GM12878 (cell line): ENCODE measurements around the gene SESTD1. TPM values are rescaled to one million over a fixed set of nuclear protein-coding genes. Genes with fewer than 3 reads are reported as not detected.

Experiments
- ASH2L ChIP-seq: fragments of 300-600, 200-600 bp; sonication (generic); IDR thresholded peaks from 2 replicates; pipeline ENCODE4 v1.6.1; 2017; ENCODE audit warnings: low read depth, mild to moderate bottlenecking, borderline replicate concordance
- ATF7 ChIP-seq: fragments of 450-650 bp; IDR thresholded peaks from 2 replicates; pipeline ENCODE4 v1.6.1; 2016; ENCODE audit warnings: low read depth, mild to moderate bottlenecking
- CBX5 ChIP-seq: sonication (generic); IDR thresholded peaks from 2 replicates; pipeline ENCODE4 v1.6.1; 2016; ENCODE audit warnings: low read depth, moderate library complexity, mild to moderate bottlenecking, inconsistent platforms
- DPF2 ChIP-seq: fragments of 450-650 bp; IDR thresholded peaks from 2 replicates; pipeline ENCODE4 v1.6.1; 2017; ENCODE audit warnings: mild to moderate bottlenecking
- EED ChIP-seq: sonication (generic); IDR thresholded peaks from 2 replicates; pipeline ENCODE4 v1.6.1; 2016; ENCODE audit warnings: antibody characterized with exemption, low read depth
- ESRRA ChIP-seq: IDR thresholded peaks from 2 replicates; pipeline ENCODE4 v1.6.1; 2012; ENCODE audit warnings: mild to moderate bottlenecking, low read length, improper control_type of control experiment
- JUND ChIP-seq: IDR thresholded peaks from 2 replicates; pipeline ENCODE4 v1.6.1; 2012; ENCODE audit warnings: low read depth, mild to moderate bottlenecking, low read length, improper control_type of control experiment, moderate library complexity
- KDM1A ChIP-seq: fragments of 200-600 bp; sonication (generic); IDR thresholded peaks from 2 replicates; pipeline ENCODE4 v1.6.1; 2016; ENCODE audit warnings: borderline replicate concordance
- KLF5 ChIP-seq: fragments of 450-650 bp; IDR thresholded peaks from 2 replicates; pipeline ENCODE4 v1.6.1; 2014; ENCODE audit warnings: mild to moderate bottlenecking; ENCODE audit not compliant: partially characterized antibody
- MEF2B ChIP-seq: fragments of 450-650 bp; IDR thresholded peaks from 2 replicates; pipeline ENCODE4 v1.6.1; 2018; ENCODE audit warnings: mild to moderate bottlenecking, moderate library complexity; ENCODE audit not compliant: partially characterized antibody, poor library complexity, severe bottlenecking
- NR2C2 ChIP-seq: IDR thresholded peaks from 2 replicates; pipeline ENCODE4 v1.6.1; 2011; ENCODE audit warnings: borderline replicate concordance, low read depth; ENCODE audit not compliant: control insufficient read depth, insufficient read length
- NR2F1 ChIP-seq: fragments of 450-650 bp; conservative IDR thresholded peaks from 2 replicates; pipeline ENCODE4 v1.6.1; 2017; ENCODE audit warnings: mild to moderate bottlenecking
- PAX5 ChIP-seq: IDR thresholded peaks from 2 replicates; pipeline ENCODE4 v1.6.1; 2011; ENCODE audit warnings: low read depth, low read length, borderline replicate concordance
- PAX8 ChIP-seq: fragments of 450-650 bp; IDR thresholded peaks from 2 replicates; pipeline ENCODE4 v1.6.1; 2017; ENCODE audit warnings: mild to moderate bottlenecking, moderate library complexity
- POLR2AphosphoS5 ChIP-seq: IDR thresholded peaks from 2 replicates; pipeline ENCODE4 v1.6.1; 2011; ENCODE audit warnings: mild to moderate bottlenecking, low read length, inconsistent platforms
- RELA ChIP-seq: fragments of 450-650 bp; IDR thresholded peaks from 2 replicates; pipeline ENCODE4 v1.8.0; 2014; ENCODE audit warnings: borderline replicate concordance; ENCODE audit not compliant: partially characterized antibody
- RFX5 ChIP-seq: IDR thresholded peaks from 2 replicates; pipeline ENCODE4 v1.6.1; 2011; ENCODE audit warnings: low read depth, low read length, improper control_type of control experiment
- SREBF2 ChIP-seq: IDR thresholded peaks from 2 replicates; pipeline ENCODE4 v1.6.1; 2012; ENCODE audit warnings: mild to moderate bottlenecking, low read length
- TARDBP ChIP-seq: IDR thresholded peaks from 2 replicates; pipeline ENCODE4 v1.6.1; 2016; ENCODE audit warnings: borderline replicate concordance
- TCF7 ChIP-seq: IDR thresholded peaks from 2 replicates; pipeline ENCODE4 v1.6.1; 2014; ENCODE audit warnings: antibody characterized with exemption, borderline replicate concordance
- WRNIP1 ChIP-seq: IDR thresholded peaks from 2 replicates; pipeline ENCODE4 v1.6.1; 2011; ENCODE audit warnings: low read depth, low read length, improper control_type of control experiment, borderline replicate concordance
- ZNF207 ChIP-seq: fragments of 450-650 bp; IDR thresholded peaks from 2 replicates; pipeline ENCODE4 v1.6.1; 2014; ENCODE audit warnings: antibody characterized with exemption, mild to moderate bottlenecking, borderline replicate concordance
- ZNF622 ChIP-seq: fragments of 450-650 bp; IDR thresholded peaks from 2 replicates; pipeline ENCODE4 v1.6.1; 2017; ENCODE audit warnings: mild to moderate bottlenecking, inconsistent platforms
- ZZZ3 ChIP-seq: IDR thresholded peaks from 2 replicates; pipeline ENCODE4 v1.6.1; 2011; ENCODE audit warnings: low read depth; ENCODE audit not compliant: control insufficient read depth, insufficient read length
- polyA plus RNA-seq, 11 experiments: library from polyadenylated mRNA; depleted of rRNA in 4 of 11; unstranded in 6 of 11; stranded (reverse) in 5 of 11; fragments of >200 nt; fragmentation: Nextera tagmentation in 4 of 11; fragmentation: Illumina TruSeq in 1 of 11; extraction: Ambion mirVana in 4 of 11; extraction: Trizol in 1 of 11; gene quantifications; 1 replicate in 1 of 11; 2 replicates in 10 of 11; pipeline versions ENCODE4 v1.2.1 to v1.2.3, GENCODE V29; 2011 to 2016; ENCODE audit warnings: inconsistent platforms in 2 of 11, missing spikeins in 2 of 11, low read depth in 1 of 11
- total RNA-seq, 4 experiments: library from RNA; depleted of rRNA in 3 of 4; stranded (reverse); fragments of >200 nt in 3 of 4; fragmentation: Illumina TruSeq in 1 of 4; extraction: Trizol in 1 of 4; gene quantifications; 2 replicates each; pipeline versions ENCODE4 v1.2.1 to v1.2.3, GENCODE V29; 2013 to 2021
- TF ChIP-seq, protein P1 (sequence below): fragments of 450-650 bp; IDR thresholded peaks from 2 replicates; pipeline ENCODE4 v1.6.1; 2014; ENCODE audit warnings: mild to moderate bottlenecking
- TF ChIP-seq, protein P2 (sequence below): IDR thresholded peaks from 2 replicates; pipeline ENCODE4 v1.6.1; 2012; ENCODE audit warnings: low read length, inconsistent platforms
- TF ChIP-seq, protein P3 (sequence below): fragments of 450-650 bp; IDR thresholded peaks from 2 replicates; pipeline ENCODE4 v1.6.1; 2017; ENCODE audit warnings: mild to moderate bottlenecking, low read depth, inconsistent platforms; ENCODE audit not compliant: poor library complexity, severe bottlenecking
- TF ChIP-seq, protein P4 (sequence below): IDR thresholded peaks from 2 replicates; pipeline ENCODE4 v1.6.1; 2012; ENCODE audit warnings: low read depth, low read length, improper control_type of control experiment

SESTD1 gene
- total and polyA plus RNA-seq, 10 of the 15 experiments (the other 5 are each of a cell fraction or from before 2014, with no cell fraction given), result 4.4 to 22.7 (median 9.5) TPM

DNA sequence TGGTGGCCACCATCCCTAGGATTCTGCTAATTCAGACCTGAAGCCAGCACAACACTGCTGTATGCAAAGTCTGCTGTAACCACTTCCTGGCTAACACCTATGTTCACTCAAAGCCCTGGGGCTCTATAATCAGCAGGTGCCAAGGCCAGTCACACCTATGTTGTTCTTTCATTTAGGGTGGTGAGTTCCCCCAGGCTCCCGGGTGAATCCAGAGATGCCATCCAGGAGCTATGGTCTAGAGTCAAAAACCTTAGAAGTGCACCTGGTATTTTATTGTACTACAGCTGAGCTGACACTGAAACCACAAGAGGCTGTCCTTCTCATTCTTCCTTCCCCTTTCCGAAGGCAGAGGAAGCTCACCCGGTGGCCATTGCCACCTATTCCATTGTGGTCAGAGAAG is 168.5 kb downstream of the SESTD1 start (continued):
- TF ChIP-seq JUND (no peak), KLF5 (no peak), TCF7 (no peak), ATF7 (peak; percentile 49; the same call in 1 of the 2 replicates), NR2F1 (peak; percentile 62), ESRRA (no peak), ZZZ3 (no peak), DPF2 (peak; percentile 93), ZNF207 (no peak), POLR2AphosphoS5 (no peak), SREBF2 (no peak), NR2C2 (no peak), PAX8 (no peak), MEF2B (peak; percentile 59), KDM1A (no peak), RFX5 (no peak), RELA (no peak), ASH2L (no peak), WRNIP1 (no peak), PAX5 (no peak), CBX5 (no peak), TARDBP (no peak), EED (peak; percentile 71; the same call in 1 of the 2 replicates), ZNF622 (no peak)
- TF ChIP-seq, protein P1, sequence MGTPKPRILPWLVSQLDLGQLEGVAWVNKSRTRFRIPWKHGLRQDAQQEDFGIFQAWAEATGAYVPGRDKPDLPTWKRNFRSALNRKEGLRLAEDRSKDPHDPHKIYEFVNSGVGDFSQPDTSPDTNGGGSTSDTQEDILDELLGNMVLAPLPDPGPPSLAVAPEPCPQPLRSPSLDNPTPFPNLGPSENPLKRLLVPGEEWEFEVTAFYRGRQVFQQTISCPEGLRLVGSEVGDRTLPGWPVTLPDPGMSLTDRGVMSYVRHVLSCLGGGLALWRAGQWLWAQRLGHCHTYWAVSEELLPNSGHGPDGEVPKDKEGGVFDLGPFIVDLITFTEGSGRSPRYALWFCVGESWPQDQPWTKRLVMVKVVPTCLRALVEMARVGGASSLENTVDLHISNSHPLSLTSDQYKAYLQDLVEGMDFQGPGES, result no peak
- TF ChIP-seq, protein P2, sequence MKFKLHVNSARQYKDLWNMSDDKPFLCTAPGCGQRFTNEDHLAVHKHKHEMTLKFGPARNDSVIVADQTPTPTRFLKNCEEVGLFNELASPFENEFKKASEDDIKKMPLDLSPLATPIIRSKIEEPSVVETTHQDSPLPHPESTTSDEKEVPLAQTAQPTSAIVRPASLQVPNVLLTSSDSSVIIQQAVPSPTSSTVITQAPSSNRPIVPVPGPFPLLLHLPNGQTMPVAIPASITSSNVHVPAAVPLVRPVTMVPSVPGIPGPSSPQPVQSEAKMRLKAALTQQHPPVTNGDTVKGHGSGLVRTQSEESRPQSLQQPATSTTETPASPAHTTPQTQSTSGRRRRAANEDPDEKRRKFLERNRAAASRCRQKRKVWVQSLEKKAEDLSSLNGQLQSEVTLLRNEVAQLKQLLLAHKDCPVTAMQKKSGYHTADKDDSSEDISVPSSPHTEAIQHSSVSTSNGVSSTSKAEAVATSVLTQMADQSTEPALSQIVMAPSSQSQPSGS, result no peak; the same call in 1 of the 2 replicates
- TF ChIP-seq, protein P3, sequence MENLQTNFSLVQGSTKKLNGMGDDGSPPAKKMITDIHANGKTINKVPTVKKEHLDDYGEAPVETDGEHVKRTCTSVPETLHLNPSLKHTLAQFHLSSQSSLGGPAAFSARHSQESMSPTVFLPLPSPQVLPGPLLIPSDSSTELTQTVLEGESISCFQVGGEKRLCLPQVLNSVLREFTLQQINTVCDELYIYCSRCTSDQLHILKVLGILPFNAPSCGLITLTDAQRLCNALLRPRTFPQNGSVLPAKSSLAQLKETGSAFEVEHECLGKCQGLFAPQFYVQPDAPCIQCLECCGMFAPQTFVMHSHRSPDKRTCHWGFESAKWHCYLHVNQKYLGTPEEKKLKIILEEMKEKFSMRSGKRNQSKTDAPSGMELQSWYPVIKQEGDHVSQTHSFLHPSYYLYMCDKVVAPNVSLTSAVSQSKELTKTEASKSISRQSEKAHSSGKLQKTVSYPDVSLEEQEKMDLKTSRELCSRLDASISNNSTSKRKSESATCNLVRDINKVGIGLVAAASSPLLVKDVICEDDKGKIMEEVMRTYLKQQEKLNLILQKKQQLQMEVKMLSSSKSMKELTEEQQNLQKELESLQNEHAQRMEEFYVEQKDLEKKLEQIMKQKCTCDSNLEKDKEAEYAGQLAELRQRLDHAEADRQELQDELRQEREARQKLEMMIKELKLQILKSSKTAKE, result peak; percentile 93
- TF ChIP-seq, protein P4, sequence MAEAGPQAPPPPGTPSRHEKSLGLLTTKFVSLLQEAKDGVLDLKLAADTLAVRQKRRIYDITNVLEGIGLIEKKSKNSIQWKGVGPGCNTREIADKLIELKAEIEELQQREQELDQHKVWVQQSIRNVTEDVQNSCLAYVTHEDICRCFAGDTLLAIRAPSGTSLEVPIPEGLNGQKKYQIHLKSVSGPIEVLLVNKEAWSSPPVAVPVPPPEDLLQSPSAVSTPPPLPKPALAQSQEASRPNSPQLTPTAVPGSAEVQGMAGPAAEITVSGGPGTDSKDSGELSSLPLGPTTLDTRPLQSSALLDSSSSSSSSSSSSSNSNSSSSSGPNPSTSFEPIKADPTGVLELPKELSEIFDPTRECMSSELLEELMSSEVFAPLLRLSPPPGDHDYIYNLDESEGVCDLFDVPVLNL, result no peak
